Astrocyte (in vitro differentiated cells and primary cell): ENCODE data around the gene POLD2. TPM values are rescaled to one million over a fixed set of nuclear protein-coding genes. Genes with fewer than 3 reads are reported as not detected.
A peak's percentile ranks its signal among the peaks of the same experiment; 100 is the strongest.

Experiments used
- DNase-seq: peaks from one replicate; pipeline ENCODE4 v3.0.0-alpha.2; 2010; ENCODE audit warnings: low read depth
- FAIRE-seq: peaks from 2 replicates; lab custom pipeline; 2011; peaks lifted over from hg19 to GRCh38; lab: Jason Lieb, UNC
- H2AFZ ChIP-seq: 2 replicates; pipeline ENCODE4 v1.6.0; 2012; ENCODE audit warnings: low read depth, low read length, inconsistent platforms
- H3K27ac ChIP-seq: 2 replicates; pipeline ENCODE4 v1.5.1; 2011; ENCODE audit warnings: low read depth, low read length, inconsistent platforms
- H3K27me3 ChIP-seq: 2 replicates; pipeline ENCODE4 v1.6.0; 2011; ENCODE audit warnings: low read length, inconsistent platforms; ENCODE audit not compliant: insufficient read depth
- H3K36me3 ChIP-seq: 2 replicates; pipeline ENCODE4 v1.5.1; 2011; ENCODE audit warnings: low read length, inconsistent platforms; ENCODE audit not compliant: insufficient read depth
- H3K4me1 ChIP-seq: 2 replicates; pipeline ENCODE4 v1.5.1; 2011; ENCODE audit warnings: low read length, inconsistent platforms; ENCODE audit not compliant: insufficient read depth
- H3K4me2 ChIP-seq: 2 replicates; pipeline ENCODE4 v1.6.0; 2012; ENCODE audit warnings: low read length, inconsistent platforms
- H3K4me3 ChIP-seq: 2 replicates; pipeline ENCODE4 v1.5.1; 2011; ENCODE audit warnings: low read depth, mild to moderate bottlenecking, low read length, inconsistent platforms; ENCODE audit not compliant: insufficient read depth
- H3K79me2 ChIP-seq: 2 replicates; pipeline ENCODE4 v1.6.0; 2012; ENCODE audit warnings: mild to moderate bottlenecking, low read length, inconsistent platforms; ENCODE audit not compliant: insufficient read depth
- H3K9ac ChIP-seq: 2 replicates; pipeline ENCODE4 v1.6.0; 2012; ENCODE audit warnings: mild to moderate bottlenecking, low read length, inconsistent platforms
- H3K9me3 ChIP-seq: 2 replicates; pipeline ENCODE4 v1.5.1; 2012; ENCODE audit warnings: low read depth, mild to moderate bottlenecking, low read length, inconsistent platforms; ENCODE audit not compliant: insufficient read depth
- H4K20me1 ChIP-seq: 2 replicates; pipeline ENCODE4 v1.6.0; 2012; ENCODE audit warnings: low read length, inconsistent platforms; ENCODE audit not compliant: insufficient read depth
- H3K27ac Mint-ChIP-seq: one replicate; pipeline ENCODE4 v1.8.0; 2021; ENCODE audit warnings: mild to moderate bottlenecking, mixed read lengths; ENCODE audit not compliant: unreplicated experiment
- H3K27me3 Mint-ChIP-seq: one replicate; pipeline ENCODE4 v1.8.0; 2021; ENCODE audit warnings: low read depth, mixed read lengths; ENCODE audit not compliant: unreplicated experiment
- H3K36me3 Mint-ChIP-seq: one replicate; pipeline ENCODE4 v1.8.0; 2021; ENCODE audit warnings: low read depth, mixed read lengths; ENCODE audit not compliant: unreplicated experiment
- H3K4me1 Mint-ChIP-seq: one replicate; pipeline ENCODE4 v1.8.0; 2021; ENCODE audit warnings: low read depth, mixed read lengths; ENCODE audit not compliant: unreplicated experiment
- H3K4me3 Mint-ChIP-seq: one replicate; pipeline ENCODE4 v1.8.0; 2021; ENCODE audit warnings: mild to moderate bottlenecking, moderate library complexity, mixed read lengths; ENCODE audit not compliant: unreplicated experiment
- H3K9me3 Mint-ChIP-seq: one replicate; pipeline ENCODE4 v1.8.0; 2021; ENCODE audit warnings: mild to moderate bottlenecking, mixed read lengths; ENCODE audit not compliant: unreplicated experiment
- EZH2 ChIP-seq: IDR thresholded peaks from 2 replicates; pipeline ENCODE4 v1.6.1; 2012; ENCODE audit warnings: mild to moderate bottlenecking, low read length, inconsistent platforms; ENCODE audit not compliant: insufficient read depth
- total RNA-seq: library from RNA; stranded (reverse); gene quantifications from 2 replicates; pipeline ENCODE4 v1.2.1, GENCODE V29; 2021
- TF ChIP-seq, protein P1 (sequence below): IDR thresholded peaks from 2 replicates; pipeline ENCODE4 v1.5.1; 2011; ENCODE audit warnings: low read depth, mild to moderate bottlenecking, inconsistent platforms, low read length, moderate library complexity; ENCODE audit not compliant: insufficient read depth

Gene POLD2
- total RNA-seq, 1 donor from 2014 or later: 67.7 TPM

DNA sequence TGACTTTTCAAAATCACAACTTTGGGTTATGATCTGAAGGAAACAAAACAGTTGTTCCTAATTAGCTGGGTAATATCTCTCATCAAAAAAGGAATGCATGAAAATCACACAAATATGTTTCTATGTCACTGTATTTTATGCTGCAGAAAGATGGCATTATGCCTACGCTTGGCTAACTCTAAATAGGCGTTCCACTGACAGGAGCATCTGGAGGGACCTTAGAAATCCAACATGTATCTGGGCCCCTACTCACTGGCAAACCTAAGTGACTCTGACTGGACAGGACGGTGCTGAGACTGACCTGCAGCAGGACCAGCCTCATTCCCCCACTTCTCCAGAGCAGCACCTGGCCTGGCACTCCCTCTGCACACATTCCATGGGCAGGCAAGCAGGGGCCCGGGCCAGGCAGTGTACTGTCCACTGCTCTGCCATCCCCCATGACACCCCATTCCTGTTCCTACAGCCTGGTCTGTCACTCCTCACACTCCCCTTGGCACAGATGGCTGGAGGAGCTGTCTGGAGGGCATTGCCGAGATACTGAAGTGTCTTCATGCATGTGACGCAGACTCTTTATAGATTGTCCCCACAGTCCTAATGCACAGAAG lies 20.4 kb upstream of the POLD2 start:
- Histone ChIP-seq H2AFZ (no peak overlapping the region), H3K36me3 (no peaks in the 10 kb centered on the region), H3K79me2 (no peaks in the 10 kb centered on the region), H3K27me3 (peaks cover 5% of the 10 kb centered on the region), H3K4me3 (no peak overlapping the region), H3K4me2 (no peak overlapping the region), H3K27ac (no peak overlapping the region), H3K9ac (no peak overlapping the region), H3K4me1 (peaks cover 6% of the 10 kb centered on the region), H4K20me1 (no peaks in the 10 kb centered on the region), H3K9me3 (no peaks in the 10 kb centered on the region)
- TF ChIP-seq, protein P1, sequence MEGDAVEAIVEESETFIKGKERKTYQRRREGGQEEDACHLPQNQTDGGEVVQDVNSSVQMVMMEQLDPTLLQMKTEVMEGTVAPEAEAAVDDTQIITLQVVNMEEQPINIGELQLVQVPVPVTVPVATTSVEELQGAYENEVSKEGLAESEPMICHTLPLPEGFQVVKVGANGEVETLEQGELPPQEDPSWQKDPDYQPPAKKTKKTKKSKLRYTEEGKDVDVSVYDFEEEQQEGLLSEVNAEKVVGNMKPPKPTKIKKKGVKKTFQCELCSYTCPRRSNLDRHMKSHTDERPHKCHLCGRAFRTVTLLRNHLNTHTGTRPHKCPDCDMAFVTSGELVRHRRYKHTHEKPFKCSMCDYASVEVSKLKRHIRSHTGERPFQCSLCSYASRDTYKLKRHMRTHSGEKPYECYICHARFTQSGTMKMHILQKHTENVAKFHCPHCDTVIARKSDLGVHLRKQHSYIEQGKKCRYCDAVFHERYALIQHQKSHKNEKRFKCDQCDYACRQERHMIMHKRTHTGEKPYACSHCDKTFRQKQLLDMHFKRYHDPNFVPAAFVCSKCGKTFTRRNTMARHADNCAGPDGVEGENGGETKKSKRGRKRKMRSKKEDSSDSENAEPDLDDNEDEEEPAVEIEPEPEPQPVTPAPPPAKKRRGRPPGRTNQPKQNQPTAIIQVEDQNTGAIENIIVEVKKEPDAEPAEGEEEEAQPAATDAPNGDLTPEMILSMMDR: no peak
- TF ChIP-seq EZH2: no peak
- Mint-ChIP-seq H3K4me1 (peaks cover 5% of the 10 kb centered on the region), H3K9me3 (peaks cover 1% of the 10 kb centered on the region), H3K36me3 (no peaks in the 10 kb centered on the region), H3K27ac (no peak overlapping the region), H3K27me3 (peaks cover 40% of the 10 kb centered on the region), H3K4me3 (no peak overlapping the region)
- DNase-seq: no peak
- FAIRE-seq: no peak

DNA sequence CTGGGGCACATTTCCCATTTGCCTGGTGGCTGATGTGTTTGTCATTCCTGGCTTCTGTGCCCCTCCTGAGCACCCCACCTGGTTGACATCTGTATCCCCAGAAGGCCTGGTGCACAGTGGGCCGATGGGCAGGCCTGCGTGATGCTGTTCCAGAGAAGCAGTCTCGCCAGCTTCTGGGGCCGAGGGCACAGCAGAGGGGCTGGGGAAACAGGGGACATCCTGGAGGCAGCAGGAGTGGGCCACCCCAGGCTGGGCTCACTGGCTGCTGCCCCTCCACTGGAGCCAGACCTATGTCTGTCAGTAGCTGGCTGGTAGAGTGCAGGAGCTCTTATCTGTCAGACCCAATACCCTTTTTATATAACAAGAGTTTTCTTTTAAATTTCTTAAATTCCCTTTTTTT lies 18.7 kb upstream of the POLD2 start:
- Histone ChIP-seq H3K4me2 (no peak overlapping the region), H3K9me3 (no peaks in the 10 kb centered on the region), H3K4me3 (no peak overlapping the region), H3K27me3 (peaks cover 3% of the 10 kb centered on the region), H3K4me1 (peaks cover 6% of the 10 kb centered on the region), H2AFZ (no peak overlapping the region), H3K27ac (no peak overlapping the region), H3K9ac (no peak overlapping the region), H3K36me3 (no peaks in the 10 kb centered on the region), H4K20me1 (no peaks in the 10 kb centered on the region), H3K79me2 (no peaks in the 10 kb centered on the region)
- FAIRE-seq: no peak
- no peak overlapping the region for H3K4me3 Mint-ChIP-seq
- H3K4me1 Mint-ChIP-seq: peaks cover 5% of the 10 kb centered on the region
- no peaks in the 10 kb centered on the region for H3K36me3 Mint-ChIP-seq
- H3K27ac Mint-ChIP-seq: no peak overlapping the region
- H3K27me3 Mint-ChIP-seq: peaks cover 34% of the 10 kb centered on the region
- no peaks in the 10 kb centered on the region for H3K9me3 Mint-ChIP-seq
- TF ChIP-seq, protein P1: no peak
- no peak for TF ChIP-seq EZH2
- DNase-seq: no peak

DNA sequence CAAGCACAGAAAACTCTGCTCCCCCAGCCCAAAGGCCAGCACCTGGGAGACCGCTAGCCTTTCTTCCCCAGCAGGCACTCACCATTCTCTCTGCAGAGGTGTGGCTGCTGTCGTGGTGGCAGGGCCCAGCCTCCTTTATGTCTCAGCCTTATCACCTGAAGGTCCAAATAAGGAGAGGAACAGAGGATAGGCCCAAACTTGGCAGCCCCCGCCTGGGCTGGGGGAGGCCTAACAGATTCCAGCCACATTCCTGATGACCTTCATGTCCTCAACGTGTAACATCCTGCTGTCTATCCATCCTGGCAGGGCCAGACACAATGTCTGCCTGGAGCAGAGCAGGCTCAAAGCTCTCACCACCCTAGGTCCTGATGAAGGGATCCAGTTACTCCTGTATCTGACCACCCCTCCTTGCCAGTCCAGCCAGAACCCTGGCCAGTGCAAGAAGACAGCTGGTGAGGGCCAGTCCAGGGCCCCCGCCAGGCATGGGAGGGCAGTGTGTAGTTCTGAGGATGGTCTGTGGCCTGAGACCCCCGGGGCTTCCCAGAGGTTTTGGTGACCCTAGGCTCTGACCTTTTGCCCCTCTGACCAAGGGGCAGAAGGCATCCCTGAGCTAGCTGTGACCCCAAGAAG lies 18.0 kb upstream of the POLD2 start, which contains the start of gene MYL7:
TSS of gene MYL7 (minus strand) at position 112 of the 630 bp plus-strand sequence. CDS start at position 85, 27 bp downstream.
- Histone ChIP-seq H3K27ac (no peak within 1 kb of the TSS), H3K4me2 (no peak within 1 kb of the TSS), H3K79me2 (no peaks in the 10 kb centered on the region), H3K9ac (no peak within 1 kb of the TSS), H4K20me1 (no peaks in the 10 kb centered on the region), H3K4me1 (peaks cover 6% of the 10 kb centered on the region), H2AFZ (no peak within 1 kb of the TSS), H3K27me3 (peaks cover 3% of the 10 kb centered on the region), H3K36me3 (no peaks in the 10 kb centered on the region), H3K9me3 (no peaks in the 10 kb centered on the region), H3K4me3 (no peak within 1 kb of the TSS)
- Mint-ChIP-seq H3K27me3 (peaks cover 29% of the 10 kb centered on the region), H3K9me3 (no peaks in the 10 kb centered on the region), H3K4me3 (peak within 1 kb of the TSS; percentile 20), H3K36me3 (no peaks in the 10 kb centered on the region), H3K27ac (peak within 1 kb of the TSS; percentile 18), H3K4me1 (peaks cover 5% of the 10 kb centered on the region)
- no peak for TF ChIP-seq EZH2
- TF ChIP-seq, protein P1: no peak
- DNase-seq: no peak
- FAIRE-seq: no peak
